Upper lobe of left lung (tissue), 4 donors: ENCODE measurements around the gene HK1.
A peak's percentile ranks its signal among the peaks of the same experiment; 100 is the strongest.

Experiments
- POLR2A ChIP-seq, 4 donors: fragments of 450-650 bp; IDR thresholded peaks; one replicate each; pipeline ENCODE4 v1.5.1; 2016 to 2017; ENCODE audit warnings: antibody characterized with exemption in 4 of 4, mild to moderate bottlenecking in 2 of 4
- TF ChIP-seq, protein P1 (sequence below), 6 experiments: fragments of 450-650 bp in 4 of 6; fragments of 200-600 bp in 2 of 6; sonication (generic) in 2 of 6; IDR thresholded peaks; one replicate each; pipeline ENCODE4 v1.5.1; 2016 to 2019; ENCODE audit warnings: antibody characterized with exemption in 6 of 6

DNA sequence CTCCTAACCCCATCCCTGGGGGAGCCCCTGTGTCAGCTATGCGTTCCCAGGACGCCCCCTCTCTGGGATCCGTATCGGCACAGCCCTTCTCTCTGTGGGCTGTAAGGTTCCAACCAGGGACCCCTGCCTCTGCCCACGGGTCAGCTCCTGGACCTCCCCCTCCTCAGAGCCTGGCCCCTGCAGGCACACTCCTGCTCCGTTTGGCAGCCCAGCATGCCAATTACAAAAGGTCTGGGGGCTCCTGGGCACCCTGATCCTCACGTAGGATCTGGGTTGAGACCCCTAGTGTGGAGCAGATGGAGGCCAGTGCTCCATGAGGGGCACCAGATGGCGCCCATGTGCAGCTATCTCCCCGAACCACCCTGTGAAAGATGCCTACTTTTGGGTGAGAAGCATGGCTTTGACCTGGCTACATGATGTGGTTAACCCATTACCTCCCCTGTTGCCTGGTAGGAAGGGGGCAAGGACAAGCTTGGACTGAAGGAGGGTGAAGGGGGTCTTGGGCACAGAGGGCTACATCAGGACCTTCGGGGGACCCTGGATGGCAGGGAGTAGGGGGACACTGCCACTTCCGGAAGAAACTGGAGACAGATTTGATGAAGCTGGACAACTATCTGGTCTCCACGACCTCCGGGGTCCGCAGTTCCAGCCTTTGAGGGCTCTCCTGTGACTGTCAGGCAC lies 129.5 kb downstream of the HK1 start:
- TF ChIP-seq, protein P1, sequence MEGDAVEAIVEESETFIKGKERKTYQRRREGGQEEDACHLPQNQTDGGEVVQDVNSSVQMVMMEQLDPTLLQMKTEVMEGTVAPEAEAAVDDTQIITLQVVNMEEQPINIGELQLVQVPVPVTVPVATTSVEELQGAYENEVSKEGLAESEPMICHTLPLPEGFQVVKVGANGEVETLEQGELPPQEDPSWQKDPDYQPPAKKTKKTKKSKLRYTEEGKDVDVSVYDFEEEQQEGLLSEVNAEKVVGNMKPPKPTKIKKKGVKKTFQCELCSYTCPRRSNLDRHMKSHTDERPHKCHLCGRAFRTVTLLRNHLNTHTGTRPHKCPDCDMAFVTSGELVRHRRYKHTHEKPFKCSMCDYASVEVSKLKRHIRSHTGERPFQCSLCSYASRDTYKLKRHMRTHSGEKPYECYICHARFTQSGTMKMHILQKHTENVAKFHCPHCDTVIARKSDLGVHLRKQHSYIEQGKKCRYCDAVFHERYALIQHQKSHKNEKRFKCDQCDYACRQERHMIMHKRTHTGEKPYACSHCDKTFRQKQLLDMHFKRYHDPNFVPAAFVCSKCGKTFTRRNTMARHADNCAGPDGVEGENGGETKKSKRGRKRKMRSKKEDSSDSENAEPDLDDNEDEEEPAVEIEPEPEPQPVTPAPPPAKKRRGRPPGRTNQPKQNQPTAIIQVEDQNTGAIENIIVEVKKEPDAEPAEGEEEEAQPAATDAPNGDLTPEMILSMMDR (IDR thresholded peaks at IDR 0.05) = peak in 2 of 6 experiments; percentile 4 to 12
- no peak for TF ChIP-seq POLR2A (IDR thresholded peaks at IDR 0.05)
